ENCODE measurements around the gene NPIPB8.
"Not testable (repeated sequence)": the region's sequence is repeated elsewhere in the genome, so short reads cannot be mapped to it uniquely, and the experiment has no call there.

NPIPB8 gene

DNA sequence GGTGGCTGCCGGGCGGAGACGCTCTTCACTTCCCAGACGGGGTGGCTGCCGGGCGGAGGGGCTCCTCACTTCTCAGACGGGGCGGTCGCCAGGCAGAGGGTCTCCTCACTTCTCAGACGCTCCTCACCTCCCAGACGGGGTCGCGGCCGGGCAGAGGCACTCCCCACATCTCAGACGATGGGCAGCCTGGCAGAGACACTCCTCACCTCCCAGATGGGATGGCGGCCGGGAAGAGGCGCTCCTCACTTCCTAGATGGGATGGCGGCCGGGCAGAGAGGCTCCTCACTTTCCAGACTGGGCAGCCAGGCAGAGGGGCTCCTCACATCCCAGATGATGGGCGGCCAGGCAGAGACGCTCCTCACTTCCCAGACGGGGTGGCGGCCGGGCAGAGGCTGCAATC lies 28.4 kb downstream of the NPIPB8 start:
- not testable (repeated sequence) for H3K27ac ChIP-seq (ENCODE audit: low read depth, low read length, severe bottlenecking); H3K36me3 ChIP-seq (ENCODE audit: control insufficient read depth, insufficient read depth, low read length); H3K9me3 ChIP-seq (ENCODE audit: control insufficient read depth, low read length); H3K4me3 ChIP-seq (ENCODE audit: extremely low read depth, insufficient read depth, low read length, poor library complexity, severe bottlenecking); H3K4me1 ChIP-seq (ENCODE audit: control insufficient read depth, insufficient read depth, low read length, poor library complexity, severe bottlenecking)
- 82 to 93% methylated on average over 3 of the region's 25 CpGs for WGBS, 2 experiments (ENCODE audit: insufficient coverage in 2 of 2)

- not testable (repeated sequence) for H3K9me3 ChIP-seq (ENCODE audit: control insufficient read depth, low read length); H3K36me3 ChIP-seq (ENCODE audit: control insufficient read depth, insufficient read depth, low read length); H3K4me3 ChIP-seq (ENCODE audit: extremely low read depth, insufficient read depth, low read length, poor library complexity, severe bottlenecking); H3K27ac ChIP-seq (ENCODE audit: low read depth, low read length, severe bottlenecking); H3K4me1 ChIP-seq (ENCODE audit: control insufficient read depth, insufficient read depth, low read length, poor library complexity, severe bottlenecking)
- no CpG with 5 or more reads among the region's 7 CpGs for WGBS, 2 experiments (ENCODE audit: insufficient coverage in 2 of 2)
These were observed 29.6 kb downstream of the NPIPB8 start for GRCh38 chr16:28667480-28667879.

GRCh38 chr16:28668199-28668598 lies 30.3 kb downstream of the NPIPB8 start:
- H3K27ac ChIP-seq (ENCODE audit: low read depth, low read length, severe bottlenecking); H3K36me3 ChIP-seq (ENCODE audit: control insufficient read depth, insufficient read depth, low read length); H3K4me3 ChIP-seq (ENCODE audit: extremely low read depth, insufficient read depth, low read length, poor library complexity, severe bottlenecking); H3K9me3 ChIP-seq (ENCODE audit: control insufficient read depth, low read length); H3K4me1 ChIP-seq (ENCODE audit: control insufficient read depth, insufficient read depth, low read length, poor library complexity, severe bottlenecking): not testable (repeated sequence)
- no CpG with 5 or more reads among the region's 4 CpGs for whole genome bisulfite sequencing, 2 experiments (ENCODE audit: insufficient coverage in 2 of 2)

GRCh38 chr16:28688327-28688952 lies 50.6 kb downstream of the NPIPB8 start:
- not testable (repeated sequence) for H3K36me3 ChIP-seq (ENCODE audit: control insufficient read depth, insufficient read depth, low read length); H3K4me3 ChIP-seq (ENCODE audit: extremely low read depth, insufficient read depth, low read length, poor library complexity, severe bottlenecking); H3K4me1 ChIP-seq (ENCODE audit: control insufficient read depth, insufficient read depth, low read length, poor library complexity, severe bottlenecking); H3K9me3 ChIP-seq (ENCODE audit: control insufficient read depth, low read length); H3K27ac ChIP-seq (ENCODE audit: low read depth, low read length, severe bottlenecking)
- no CpG with 5 or more reads among the region's 10 CpGs for WGBS, 2 experiments (ENCODE audit: insufficient coverage in 2 of 2)

DNA sequence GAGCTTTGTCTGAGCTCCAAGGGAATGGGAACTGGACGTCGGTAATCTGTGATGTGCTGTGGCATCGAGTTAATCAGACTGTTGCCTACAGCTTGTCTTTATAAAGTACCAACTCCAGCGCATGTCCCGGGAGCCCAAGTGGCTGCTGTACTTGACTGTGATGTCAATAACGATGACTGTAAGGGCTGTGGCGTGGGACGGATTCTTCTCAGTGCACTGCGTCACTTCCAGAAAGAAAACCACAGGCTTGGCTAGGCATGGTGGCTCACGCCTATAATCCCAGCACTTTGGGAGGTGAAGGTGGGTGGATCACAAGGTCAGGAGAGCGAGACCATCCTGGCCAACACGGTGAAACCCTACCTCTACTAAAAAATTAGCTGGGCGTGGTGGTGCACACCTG lies 51.6 kb downstream of the NPIPB8 start:
- WGBS, 2 experiments (ENCODE audit: insufficient coverage in 2 of 2) = no CpG with 5 or more reads among the region's 13 CpGs
- H3K9me3 ChIP-seq (ENCODE audit: control insufficient read depth, low read length); H3K4me1 ChIP-seq (ENCODE audit: control insufficient read depth, insufficient read depth, low read length, poor library complexity, severe bottlenecking); H3K27ac ChIP-seq (ENCODE audit: low read depth, low read length, severe bottlenecking); H3K4me3 ChIP-seq (ENCODE audit: extremely low read depth, insufficient read depth, low read length, poor library complexity, severe bottlenecking); H3K36me3 ChIP-seq (ENCODE audit: control insufficient read depth, insufficient read depth, low read length): not testable (repeated sequence)

DNA sequence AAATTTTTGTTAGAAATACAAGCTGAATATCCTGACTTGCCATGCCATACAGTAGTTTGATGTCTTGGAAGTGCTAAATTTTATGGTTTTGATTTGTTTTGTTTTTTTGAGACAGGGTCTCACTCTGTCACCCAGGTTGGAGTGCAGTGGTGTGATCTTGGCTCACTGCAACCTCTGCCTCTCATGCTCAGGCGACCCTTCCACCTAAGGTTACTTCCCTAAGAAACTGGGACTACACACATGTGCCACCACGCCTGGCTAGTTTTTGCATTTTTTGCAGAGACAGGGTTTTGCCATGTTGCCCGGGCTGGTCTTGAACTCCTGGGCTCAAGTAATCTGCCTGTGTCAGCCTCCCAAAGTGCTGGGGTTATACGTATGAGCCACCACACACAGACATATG lies 53.9 kb downstream of the NPIPB8 start:
- WGBS, 2 experiments (ENCODE audit: insufficient coverage in 2 of 2) = 100% methylated on average over 1 of the region's 4 CpGs; no CpG with 5 or more reads in 1 of the 2 experiments

DNA sequence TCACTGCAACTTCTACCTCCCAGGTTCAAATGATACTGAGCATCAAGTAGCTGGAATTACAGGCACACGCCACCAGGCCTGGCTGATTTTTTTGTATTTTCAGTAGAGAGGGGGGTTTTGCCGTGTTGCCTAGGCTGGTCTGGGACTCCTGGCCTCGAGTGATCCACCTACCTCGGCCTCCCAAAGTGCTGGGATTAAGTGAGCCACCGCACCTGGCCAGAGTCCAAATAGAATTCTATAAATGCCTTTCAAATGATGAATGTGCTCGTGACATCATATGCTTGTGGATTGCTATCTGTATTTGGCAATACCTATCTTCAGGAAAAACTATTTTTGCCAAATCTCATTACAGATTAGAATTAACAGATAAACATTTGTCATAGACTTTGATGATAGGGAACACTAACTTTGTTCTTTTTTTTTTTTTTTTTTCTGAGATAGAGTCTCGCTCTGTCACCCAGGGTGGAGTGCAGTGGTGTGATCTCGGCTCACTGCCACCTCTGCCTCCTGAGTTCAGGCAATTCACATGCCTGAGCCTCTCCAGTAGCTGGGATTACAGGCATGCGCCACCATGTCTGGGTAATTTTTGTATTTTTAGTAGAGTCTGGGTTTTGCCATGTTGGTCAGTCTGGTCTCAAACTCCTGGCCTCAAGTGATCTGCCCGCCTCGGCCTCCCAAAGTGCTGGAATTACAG lies 55.5 kb downstream of the NPIPB8 start:
- H3K4me1 ChIP-seq (ENCODE audit: control insufficient read depth, insufficient read depth, low read length, poor library complexity, severe bottlenecking); H3K36me3 ChIP-seq (ENCODE audit: control insufficient read depth, insufficient read depth, low read length); H3K9me3 ChIP-seq (ENCODE audit: control insufficient read depth, low read length); H3K4me3 ChIP-seq (ENCODE audit: extremely low read depth, insufficient read depth, low read length, poor library complexity, severe bottlenecking); H3K27ac ChIP-seq (ENCODE audit: low read depth, low read length, severe bottlenecking): not testable (repeated sequence)
- no CpG with 5 or more reads among the region's 11 CpGs for WGBS, 2 experiments (ENCODE audit: insufficient coverage in 2 of 2)

More for the DNA sequence above, 53.9 kb downstream of the NPIPB8 start:
- not testable (repeated sequence) for H3K4me1 ChIP-seq (ENCODE audit: control insufficient read depth, insufficient read depth, low read length, poor library complexity, severe bottlenecking); H3K4me3 ChIP-seq (ENCODE audit: extremely low read depth, insufficient read depth, low read length, poor library complexity, severe bottlenecking); H3K9me3 ChIP-seq (ENCODE audit: control insufficient read depth, low read length); H3K27ac ChIP-seq (ENCODE audit: low read depth, low read length, severe bottlenecking); H3K36me3 ChIP-seq (ENCODE audit: control insufficient read depth, insufficient read depth, low read length)

DNA sequence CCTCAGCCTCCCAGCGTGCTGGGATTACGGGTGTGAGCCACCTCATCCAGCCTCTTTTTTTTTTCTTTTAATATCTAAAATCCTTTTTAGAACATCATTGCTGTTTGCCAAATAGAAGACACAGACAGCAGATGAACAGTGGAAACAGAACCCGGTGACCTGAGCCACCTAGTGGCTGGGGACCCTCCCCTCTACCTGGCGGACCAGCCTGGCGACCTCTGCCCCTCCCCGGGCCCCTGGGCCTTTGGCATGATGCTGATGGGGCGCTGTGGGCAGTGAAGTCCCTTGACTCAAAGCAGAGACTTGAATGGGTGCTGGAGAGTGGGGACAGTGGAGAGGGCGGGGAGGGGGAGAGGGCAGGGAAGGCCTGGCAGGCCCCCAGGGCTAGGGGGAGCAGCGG lies 61.9 kb downstream of the NPIPB8 start:
- not testable (repeated sequence) for H3K4me3 ChIP-seq (ENCODE audit: extremely low read depth, insufficient read depth, low read length, poor library complexity, severe bottlenecking); H3K27ac ChIP-seq (ENCODE audit: low read depth, low read length, severe bottlenecking); H3K36me3 ChIP-seq (ENCODE audit: control insufficient read depth, insufficient read depth, low read length); H3K4me1 ChIP-seq (ENCODE audit: control insufficient read depth, insufficient read depth, low read length, poor library complexity, severe bottlenecking); H3K9me3 ChIP-seq (ENCODE audit: control insufficient read depth, low read length)
- no CpG with 5 or more reads among the region's 9 CpGs for WGBS, 2 experiments (ENCODE audit: insufficient coverage in 2 of 2)

GRCh38 chr16:28700349-28700748 lies 62.5 kb downstream of the NPIPB8 start:
- not testable (repeated sequence) for H3K4me3 ChIP-seq (ENCODE audit: extremely low read depth, insufficient read depth, low read length, poor library complexity, severe bottlenecking); H3K9me3 ChIP-seq (ENCODE audit: control insufficient read depth, low read length); H3K4me1 ChIP-seq (ENCODE audit: control insufficient read depth, insufficient read depth, low read length, poor library complexity, severe bottlenecking); H3K36me3 ChIP-seq (ENCODE audit: control insufficient read depth, insufficient read depth, low read length); H3K27ac ChIP-seq (ENCODE audit: low read depth, low read length, severe bottlenecking)
- WGBS, 2 experiments (ENCODE audit: insufficient coverage in 2 of 2) = 90% methylated on average over 7 of the region's 19 CpGs; no CpG with 5 or more reads in 1 of the 2 experiments

DNA sequence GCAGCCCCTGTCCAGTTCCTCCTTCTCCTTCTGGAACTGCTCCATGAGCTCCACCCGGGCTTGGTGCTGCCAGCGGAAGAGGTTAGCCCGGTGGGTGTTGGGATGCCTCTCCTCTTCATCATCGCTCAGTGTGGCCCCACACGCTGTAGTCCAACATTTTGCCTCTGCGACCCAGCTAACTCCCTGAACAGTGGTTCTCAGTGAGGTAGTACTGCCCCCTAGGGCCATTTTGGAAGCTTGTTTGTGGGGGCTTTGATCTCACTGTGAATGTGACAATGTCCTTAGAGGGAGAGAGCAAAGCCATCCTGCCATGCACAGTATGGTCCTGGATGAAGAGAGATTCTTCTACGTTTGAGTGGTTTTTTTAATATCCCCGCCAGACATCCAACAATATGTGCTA lies 63.5 kb downstream of the NPIPB8 start:
- WGBS, 2 experiments (ENCODE audit: insufficient coverage in 2 of 2) = no CpG with 5 or more reads among the region's 8 CpGs
- not testable (repeated sequence) for H3K36me3 ChIP-seq (ENCODE audit: control insufficient read depth, insufficient read depth, low read length); H3K4me3 ChIP-seq (ENCODE audit: extremely low read depth, insufficient read depth, low read length, poor library complexity, severe bottlenecking); H3K27ac ChIP-seq (ENCODE audit: low read depth, low read length, severe bottlenecking); H3K9me3 ChIP-seq (ENCODE audit: control insufficient read depth, low read length); H3K4me1 ChIP-seq (ENCODE audit: control insufficient read depth, insufficient read depth, low read length, poor library complexity, severe bottlenecking)

- H3K9me3 ChIP-seq (ENCODE audit: control insufficient read depth, low read length); H3K4me1 ChIP-seq (ENCODE audit: control insufficient read depth, insufficient read depth, low read length, poor library complexity, severe bottlenecking); H3K36me3 ChIP-seq (ENCODE audit: control insufficient read depth, insufficient read depth, low read length); H3K4me3 ChIP-seq (ENCODE audit: extremely low read depth, insufficient read depth, low read length, poor library complexity, severe bottlenecking); H3K27ac ChIP-seq (ENCODE audit: low read depth, low read length, severe bottlenecking): not testable (repeated sequence)
- no CpG with 5 or more reads among the region's 7 CpGs for WGBS, 2 experiments (ENCODE audit: insufficient coverage in 2 of 2)
These were observed 66.4 kb downstream of the NPIPB8 start for GRCh38 chr16:28704246-28704645.

Measured in mesodermal cell (in vitro differentiated cells).